MG63 (cell line): ENCODE measurements around the gene SRSF4. TPM values are rescaled to one million over a fixed set of nuclear protein-coding genes. Genes with fewer than 3 reads are reported as not detected.

Experiments used
- total RNA-seq: library from RNA; depleted of rRNA; stranded (reverse); fragments of >200 nt; shearing (Covaris generic); gene quantifications from 2 replicates; pipeline ENCODE4 v1.2.3, GENCODE V29; 2014; ENCODE audit warnings: low replicate concordance; rRNA removed

Gene SRSF4
- total RNA-seq, 1 experiment from 2014 or later = 29.8 TPM

Other genes with a start within 250 kb of the SRSF4 start
- gene TMEM200B, start 58.0 kb downstream of the SRSF4 start, total RNA-seq = 17.9 and 20.7 TPM in 2 replicates
- 12.9 and 26.5 TPM in 2 replicates for gene MECR, start 49.0 kb upstream of the SRSF4 start, total RNA-seq
- gene PTPRU, start 54.6 kb upstream of the SRSF4 start, total RNA-seq = 3.4 and 6.4 TPM in 2 replicates